ENCODE measurements around the gene LMF1. TPM values are rescaled to one million over a fixed set of nuclear protein-coding genes. Genes with fewer than 3 reads are reported as not detected.

The LMF1 gene
- total RNA-seq, 1 donor from 2014 or later: 21.4 TPM

DNA sequence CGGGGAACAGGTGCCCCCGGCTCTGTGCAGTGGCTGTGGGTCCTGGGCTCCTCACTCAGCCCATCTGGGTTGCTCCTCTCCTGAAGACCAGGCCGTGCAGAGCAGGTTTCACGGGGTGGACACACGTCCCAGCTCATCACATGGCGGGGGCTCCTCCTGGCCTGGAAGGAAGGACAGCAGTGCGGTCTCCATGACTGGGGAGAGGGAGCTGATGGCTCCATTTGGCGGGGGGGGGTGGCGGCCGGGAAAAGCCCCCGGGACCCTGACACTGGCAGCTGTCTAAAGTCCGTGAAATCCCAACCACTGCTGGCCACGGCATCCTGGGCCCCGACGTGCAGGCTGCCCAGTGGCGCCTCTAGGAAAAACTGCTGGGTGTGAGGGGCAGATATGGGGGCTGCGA is 29.8 kb upstream of the LMF1 start:
- no peak overlapping the region for H3K4me3 Mint-ChIP-seq
- H3K4me1 Mint-ChIP-seq (ENCODE audit: unreplicated experiment): peaks cover 15% of the 10 kb centered on the region
- no peaks in the 10 kb centered on the region for H3K36me3 Mint-ChIP-seq
- no peak overlapping the region for H3K27ac Mint-ChIP-seq
- peaks cover 11% of the 10 kb centered on the region for H3K27me3 Mint-ChIP-seq
- TF ChIP-seq, protein P1, sequence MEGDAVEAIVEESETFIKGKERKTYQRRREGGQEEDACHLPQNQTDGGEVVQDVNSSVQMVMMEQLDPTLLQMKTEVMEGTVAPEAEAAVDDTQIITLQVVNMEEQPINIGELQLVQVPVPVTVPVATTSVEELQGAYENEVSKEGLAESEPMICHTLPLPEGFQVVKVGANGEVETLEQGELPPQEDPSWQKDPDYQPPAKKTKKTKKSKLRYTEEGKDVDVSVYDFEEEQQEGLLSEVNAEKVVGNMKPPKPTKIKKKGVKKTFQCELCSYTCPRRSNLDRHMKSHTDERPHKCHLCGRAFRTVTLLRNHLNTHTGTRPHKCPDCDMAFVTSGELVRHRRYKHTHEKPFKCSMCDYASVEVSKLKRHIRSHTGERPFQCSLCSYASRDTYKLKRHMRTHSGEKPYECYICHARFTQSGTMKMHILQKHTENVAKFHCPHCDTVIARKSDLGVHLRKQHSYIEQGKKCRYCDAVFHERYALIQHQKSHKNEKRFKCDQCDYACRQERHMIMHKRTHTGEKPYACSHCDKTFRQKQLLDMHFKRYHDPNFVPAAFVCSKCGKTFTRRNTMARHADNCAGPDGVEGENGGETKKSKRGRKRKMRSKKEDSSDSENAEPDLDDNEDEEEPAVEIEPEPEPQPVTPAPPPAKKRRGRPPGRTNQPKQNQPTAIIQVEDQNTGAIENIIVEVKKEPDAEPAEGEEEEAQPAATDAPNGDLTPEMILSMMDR (conservative IDR thresholded peaks at IDR 0.05): no peak
- no peaks in the 10 kb centered on the region for H3K9me3 Mint-ChIP-seq
- DNase-seq (ENCODE audit: extremely low spot score, unreplicated experiment): no peak

DNA sequence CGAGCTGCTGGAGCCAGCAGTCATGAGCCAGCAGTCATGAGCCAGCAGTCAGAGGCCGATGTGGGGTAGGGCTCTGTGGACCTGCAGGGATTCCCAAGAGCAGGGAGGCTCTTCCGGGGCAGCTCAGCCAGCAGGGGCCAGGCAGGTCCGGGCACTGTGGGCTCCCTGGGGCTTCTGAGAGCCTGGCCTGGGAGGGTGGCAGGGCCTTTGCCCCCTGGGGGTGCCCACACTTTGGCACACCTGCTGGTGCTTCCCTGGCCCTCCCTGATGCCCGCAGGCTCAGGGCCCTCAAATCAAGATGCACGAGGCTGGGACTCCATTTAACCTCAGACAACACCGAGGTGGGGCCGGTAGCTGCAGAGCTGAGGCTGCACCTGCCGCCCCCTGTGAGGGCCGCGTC is 28.9 kb upstream of the LMF1 start:
- DNase-seq (ENCODE audit: extremely low spot score, unreplicated experiment): no peak
- Mint-ChIP-seq H3K27me3 (peaks cover 15% of the 10 kb centered on the region), H3K4me3 (no peak overlapping the region), H3K9me3 (no peaks in the 10 kb centered on the region), H3K36me3 (no peaks in the 10 kb centered on the region), H3K27ac (no peak overlapping the region), H3K4me1 (ENCODE audit: unreplicated experiment) (peaks cover 15% of the 10 kb centered on the region)
- TF ChIP-seq, protein P1 (conservative IDR thresholded peaks at IDR 0.05): no peak

DNA sequence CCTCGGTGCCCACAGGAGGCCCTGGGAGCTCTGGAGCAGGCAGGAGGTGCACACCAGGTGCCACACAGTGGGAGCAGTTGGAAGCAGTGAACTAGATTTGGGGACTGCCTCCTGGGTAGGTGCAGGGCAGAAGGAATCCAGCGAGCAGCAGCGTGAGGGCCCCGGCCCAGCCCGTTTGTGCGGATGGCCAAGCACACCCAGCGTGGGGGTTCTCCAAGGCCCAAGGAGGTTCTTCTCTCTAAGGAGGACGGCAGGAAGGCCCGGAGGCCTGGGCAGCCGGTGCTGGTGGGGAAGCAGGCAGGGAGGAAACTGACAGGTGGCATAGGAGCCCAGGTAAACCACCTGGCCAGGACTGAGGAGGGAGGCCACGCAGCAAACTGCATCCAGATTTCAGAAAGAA is 27.8 kb upstream of the LMF1 start:
- TF ChIP-seq, protein P1 (conservative IDR thresholded peaks at IDR 0.05): no peak
- peaks cover 15% of the 10 kb centered on the region for H3K27me3 Mint-ChIP-seq
- no peaks in the 10 kb centered on the region for H3K36me3 Mint-ChIP-seq
- H3K4me1 Mint-ChIP-seq (ENCODE audit: unreplicated experiment): peaks cover 15% of the 10 kb centered on the region
- DNase-seq (ENCODE audit: extremely low spot score, unreplicated experiment): no peak
- H3K9me3 Mint-ChIP-seq: no peaks in the 10 kb centered on the region
- H3K4me3 Mint-ChIP-seq: no peak overlapping the region
- H3K27ac Mint-ChIP-seq: no peak overlapping the region

DNA sequence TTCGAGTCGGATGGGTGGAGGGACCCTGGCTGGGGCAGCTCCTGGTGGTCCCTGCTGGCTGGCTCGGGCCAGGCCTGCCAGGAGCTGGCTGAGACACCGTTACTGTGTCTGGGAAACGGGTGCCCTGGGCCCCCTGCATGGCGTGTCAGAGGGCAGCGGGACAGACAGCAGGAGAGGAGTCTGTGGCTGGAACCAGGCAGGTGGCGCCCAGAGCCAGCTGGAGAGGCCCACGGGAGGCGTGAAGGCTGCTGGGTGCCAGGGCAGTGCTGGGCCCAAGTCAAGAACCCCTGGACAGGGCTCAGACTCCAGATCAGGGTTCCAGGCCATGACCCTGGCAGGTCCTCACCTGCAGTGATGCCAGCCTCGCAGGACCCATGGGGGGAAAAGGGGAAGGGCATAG is 27.4 kb upstream of the LMF1 start:
- peaks cover 15% of the 10 kb centered on the region for H3K27me3 Mint-ChIP-seq
- DNase-seq (ENCODE audit: extremely low spot score, unreplicated experiment): no peak
- TF ChIP-seq, protein P1 (conservative IDR thresholded peaks at IDR 0.05): no peak
- H3K4me3 Mint-ChIP-seq: peak overlapping the region; percentile 31
- no peaks in the 10 kb centered on the region for H3K9me3 Mint-ChIP-seq
- peaks cover 15% of the 10 kb centered on the region for H3K4me1 Mint-ChIP-seq (ENCODE audit: unreplicated experiment)
- no peak overlapping the region for H3K27ac Mint-ChIP-seq
- H3K36me3 Mint-ChIP-seq: no peaks in the 10 kb centered on the region

DNA sequence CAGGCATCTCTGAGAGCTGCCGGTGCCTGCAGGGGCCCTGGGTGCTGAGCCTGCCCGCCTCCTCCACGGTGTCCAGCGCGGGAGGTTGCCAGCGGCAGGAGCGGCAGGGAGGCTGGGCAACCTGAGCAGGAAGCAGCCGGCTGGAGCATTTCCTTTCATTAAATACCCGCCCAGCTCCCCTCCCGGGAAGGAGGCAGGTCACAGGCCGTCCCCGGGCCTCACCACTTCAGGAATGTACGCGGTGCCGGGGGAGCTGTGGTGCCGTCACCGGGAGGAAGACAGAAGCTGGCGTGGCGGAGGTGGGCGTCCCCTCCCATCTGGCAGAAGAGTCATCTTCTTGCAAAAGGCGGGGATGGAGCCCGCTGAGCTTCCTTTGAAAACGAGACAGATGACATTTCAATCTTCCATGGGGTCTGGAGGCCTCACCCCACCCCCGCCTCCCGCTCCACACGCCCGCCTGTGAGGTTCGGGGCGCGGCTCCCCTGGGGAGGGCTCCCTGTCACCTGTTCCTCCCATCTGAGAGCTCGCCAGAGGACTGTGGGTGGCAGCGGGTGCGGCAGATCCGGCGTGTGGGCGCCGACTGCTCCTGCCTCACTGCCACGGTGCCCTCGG is 26.8 kb upstream of the LMF1 start:
- Mint-ChIP-seq H3K4me1 (ENCODE audit: unreplicated experiment) (peaks cover 15% of the 10 kb centered on the region), H3K4me3 (peak overlapping the region; percentile 59), H3K27me3 (peaks cover 15% of the 10 kb centered on the region), H3K27ac (peak overlapping the region; percentile 46), H3K9me3 (no peaks in the 10 kb centered on the region), H3K36me3 (no peaks in the 10 kb centered on the region)
- TF ChIP-seq, protein P1 (conservative IDR thresholded peaks at IDR 0.05): no peak
- no peak for DNase-seq (ENCODE audit: extremely low spot score, unreplicated experiment)
